DOHH2 (cell line): ENCODE data around the gene CDH18.

Experiments used
- H3F3A ChIP-seq: fragments of 200-600 bp; sonication (generic), shearing (Covaris generic); 2 replicates; pipeline ENCODE4 v1.6.0; 2016; ENCODE audit warnings: antibody characterized with exemption, mild to moderate bottlenecking; ENCODE audit not compliant: control insufficient read depth, insufficient read depth
- H3K27ac ChIP-seq: fragments of 200-600 bp; sonication (generic); 2 replicates; pipeline ENCODE4 v1.5.1; 2014; ENCODE audit warnings: low read depth, mild to moderate bottlenecking, low read length, moderate library complexity
- H3K27me3 ChIP-seq: fragments of 200-600 bp; sonication (generic); 2 replicates; pipeline ENCODE4 v1.6.1; 2014; ENCODE audit warnings: mild to moderate bottlenecking, low read length, mixed read lengths; ENCODE audit not compliant: control insufficient read depth
- H3K36me3 ChIP-seq: fragments of 200-600 bp; sonication (generic); 2 replicates; pipeline ENCODE4 v1.6.1; 2014; ENCODE audit warnings: mild to moderate bottlenecking, low read length, moderate library complexity, mixed read lengths; ENCODE audit not compliant: control insufficient read depth
- H3K4me1 ChIP-seq: fragments of 200-600 bp; sonication (generic); 2 replicates; pipeline ENCODE4 v1.6.1; 2014; ENCODE audit warnings: mild to moderate bottlenecking, low read length, mixed read lengths; ENCODE audit not compliant: control insufficient read depth
- H3K4me2 ChIP-seq: fragments of 200-600 bp; sonication (generic); 2 replicates; pipeline ENCODE4 v1.6.0; 2014; ENCODE audit warnings: mild to moderate bottlenecking, low read length, moderate library complexity
- H3K4me3 ChIP-seq: fragments of 200-600 bp; sonication (generic); 2 replicates; pipeline ENCODE4 v1.5.1; 2014; ENCODE audit warnings: mild to moderate bottlenecking, low read length, mixed read lengths
- H3K79me2 ChIP-seq: fragments of 200-600 bp; sonication (generic); 2 replicates; pipeline ENCODE4 v1.6.1; 2014; ENCODE audit warnings: mild to moderate bottlenecking, low read length, mixed read lengths; ENCODE audit not compliant: control insufficient read depth
- H3K9me2 ChIP-seq: fragments of 200-600 bp; sonication (generic); replicated peaks from 2 replicates; pipeline ENCODE4 v1.6.1; 2014; ENCODE audit warnings: mild to moderate bottlenecking, low read length, mixed read lengths; ENCODE audit not compliant: control insufficient read depth
- H3K9me3 ChIP-seq: fragments of 200-600 bp; sonication (generic); 2 replicates; pipeline ENCODE4 v1.6.1; 2014; ENCODE audit warnings: antibody characterized with exemption, low read length, mixed read lengths; ENCODE audit not compliant: control insufficient read depth, insufficient read depth
- H4K20me1 ChIP-seq: fragments of 200-600 bp; sonication (generic); 2 replicates; pipeline ENCODE4 v1.6.0; 2014; ENCODE audit warnings: low read depth, mild to moderate bottlenecking, antibody characterized with exemption, low read length, moderate library complexity; ENCODE audit not compliant: control insufficient read depth, insufficient read depth
- CTCF ChIP-seq: fragments of 200-600 bp; sonication (generic); IDR thresholded peaks from one replicate; pipeline ENCODE4 v1.5.1; 2014; ENCODE audit warnings: antibody characterized with exemption, mild to moderate bottlenecking, low read depth, low read length; ENCODE audit not compliant: poor library complexity, severe bottlenecking
- EZH2phosphoT487 ChIP-seq: fragments of 200-600 bp; sonication (generic); IDR thresholded peaks from 2 replicates; pipeline ENCODE4 v1.6.1; 2017; ENCODE audit warnings: borderline replicate concordance, mild to moderate bottlenecking, antibody characterized with exemption, low read length, moderate library complexity, mixed read lengths

CDH18 gene

DNA sequence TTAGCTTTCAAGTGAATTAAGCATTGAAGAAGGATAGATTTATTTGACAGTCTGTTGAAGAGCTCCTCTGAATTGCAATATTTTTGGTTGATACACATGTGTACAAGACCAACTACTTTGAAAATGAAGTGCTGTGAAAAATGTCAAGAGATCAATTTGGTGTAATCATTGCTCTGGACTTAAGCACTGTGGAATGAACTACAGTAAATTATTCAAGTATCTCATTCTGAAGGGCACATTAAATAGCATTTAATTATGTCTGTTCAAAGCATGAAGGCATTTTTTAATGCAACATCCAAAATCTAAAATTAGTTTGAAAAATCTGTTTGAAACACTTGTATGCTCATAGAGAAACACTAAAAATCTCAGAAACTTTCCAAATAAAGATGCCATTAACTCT lies 107.5 kb downstream of the CDH18 start:
- no peak overlapping the region for H3K4me3 ChIP-seq
- no peaks in the 10 kb centered on the region for H3K9me2 ChIP-seq
- H3K27ac ChIP-seq: no peak overlapping the region

GRCh38 chr5:19874811-19875210 lies 113.2 kb downstream of the CDH18 start:
- no peaks in the 10 kb centered on the region for H3K27me3 ChIP-seq

More for the DNA sequence above, 107.5 kb downstream of the CDH18 start:
- Histone ChIP-seq H3K36me3 (no peaks in the 10 kb centered on the region), H3K9me3 (no peaks in the 10 kb centered on the region), H3K79me2 (no peaks in the 10 kb centered on the region), H3K4me2 (no peak overlapping the region), H3K27me3 (no peaks in the 10 kb centered on the region), H3F3A (no peaks in the 10 kb centered on the region), H4K20me1 (no peaks in the 10 kb centered on the region), H3K4me1 (no peaks in the 10 kb centered on the region)
- no peak for TF ChIP-seq CTCF
- no peak for TF ChIP-seq EZH2phosphoT487

GRCh38 chr5:19866090-19866450 lies 121.9 kb downstream of the CDH18 start:
- Histone ChIP-seq H3K4me3 (no peak overlapping the region), H4K20me1 (no peaks in the 10 kb centered on the region), H3K36me3 (no peaks in the 10 kb centered on the region), H3K79me2 (no peaks in the 10 kb centered on the region), H3K4me2 (no peak overlapping the region), H3K9me3 (no peaks in the 10 kb centered on the region), H3K4me1 (no peaks in the 10 kb centered on the region), H3K27ac (no peak overlapping the region), H3K27me3 (no peaks in the 10 kb centered on the region), H3K9me2 (no peaks in the 10 kb centered on the region), H3F3A (no peaks in the 10 kb centered on the region)
- TF ChIP-seq EZH2phosphoT487 (no peak), CTCF (no peak)

More at GRCh38 chr5:19874811-19875210, 113.2 kb downstream of the CDH18 start:
- Histone ChIP-seq H3K27ac (no peak overlapping the region), H3K9me2 (no peaks in the 10 kb centered on the region), H3F3A (no peaks in the 10 kb centered on the region), H3K36me3 (no peaks in the 10 kb centered on the region), H3K4me2 (no peak overlapping the region), H4K20me1 (no peaks in the 10 kb centered on the region), H3K79me2 (no peaks in the 10 kb centered on the region), H3K9me3 (no peaks in the 10 kb centered on the region), H3K4me1 (no peaks in the 10 kb centered on the region), H3K4me3 (no peak overlapping the region)
- no peak for TF ChIP-seq EZH2phosphoT487
- TF ChIP-seq CTCF: no peak
